ENCODE results near the gene PARD6G. TPM values are rescaled to one million over a fixed set of nuclear protein-coding genes. Genes with fewer than 3 reads are reported as not detected.

PARD6G gene
- total and polyA plus RNA-seq, 2 experiments from 2014 or later, result 8.0 to 8.7 TPM

DNA sequence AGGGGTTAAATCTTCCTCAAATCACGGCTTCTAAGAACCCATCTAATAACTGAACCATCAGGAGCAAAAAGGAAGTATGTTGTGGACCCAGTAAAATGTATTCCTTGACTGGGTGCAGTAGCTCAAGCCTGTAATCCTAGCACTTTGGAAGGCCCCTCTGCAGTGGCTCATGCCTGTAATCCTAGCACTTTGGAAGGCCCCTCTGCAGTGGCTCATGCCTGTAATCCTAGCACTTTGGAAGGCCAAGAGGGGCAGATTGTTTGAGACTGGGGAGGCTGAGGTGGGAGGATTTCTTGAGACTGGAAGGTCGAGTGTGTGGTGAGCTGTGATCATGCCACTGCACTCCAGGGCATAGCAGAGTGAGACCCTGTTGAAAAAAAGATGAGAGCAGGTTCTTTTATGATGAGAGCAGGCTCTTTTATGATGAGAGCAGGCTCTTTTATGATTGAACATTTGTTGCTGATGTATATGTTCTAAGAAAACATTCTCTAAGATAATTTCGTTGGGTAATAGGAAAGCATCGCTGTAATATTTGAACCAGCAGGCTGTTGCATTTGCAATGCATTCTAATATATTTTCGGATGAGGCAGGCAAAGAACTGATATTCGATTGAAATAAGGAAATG, 3.5 kb upstream of the PARD6G start:
- H3K27me3 ChIP-seq, result peaks cover 3% of the 10 kb centered on the region
- H3K9me3 ChIP-seq (ENCODE audit: low read depth), result no peaks in the 10 kb centered on the region
- no peaks in the 10 kb centered on the region for H3K4me1 ChIP-seq (ENCODE audit: low read depth)
- DNase-seq (ENCODE audit: low read depth in 1 of 2, low spot score in 1 of 2), result no peak
- H3K4me3 ChIP-seq, result no peak overlapping the region
- no peak for TF ChIP-seq CTCF (IDR thresholded peaks at IDR 0.05; ENCODE audit: low read depth, low read length)
- H3K27ac ChIP-seq, result no peak overlapping the region
- H3K36me3 ChIP-seq, result no peaks in the 10 kb centered on the region

DNA sequence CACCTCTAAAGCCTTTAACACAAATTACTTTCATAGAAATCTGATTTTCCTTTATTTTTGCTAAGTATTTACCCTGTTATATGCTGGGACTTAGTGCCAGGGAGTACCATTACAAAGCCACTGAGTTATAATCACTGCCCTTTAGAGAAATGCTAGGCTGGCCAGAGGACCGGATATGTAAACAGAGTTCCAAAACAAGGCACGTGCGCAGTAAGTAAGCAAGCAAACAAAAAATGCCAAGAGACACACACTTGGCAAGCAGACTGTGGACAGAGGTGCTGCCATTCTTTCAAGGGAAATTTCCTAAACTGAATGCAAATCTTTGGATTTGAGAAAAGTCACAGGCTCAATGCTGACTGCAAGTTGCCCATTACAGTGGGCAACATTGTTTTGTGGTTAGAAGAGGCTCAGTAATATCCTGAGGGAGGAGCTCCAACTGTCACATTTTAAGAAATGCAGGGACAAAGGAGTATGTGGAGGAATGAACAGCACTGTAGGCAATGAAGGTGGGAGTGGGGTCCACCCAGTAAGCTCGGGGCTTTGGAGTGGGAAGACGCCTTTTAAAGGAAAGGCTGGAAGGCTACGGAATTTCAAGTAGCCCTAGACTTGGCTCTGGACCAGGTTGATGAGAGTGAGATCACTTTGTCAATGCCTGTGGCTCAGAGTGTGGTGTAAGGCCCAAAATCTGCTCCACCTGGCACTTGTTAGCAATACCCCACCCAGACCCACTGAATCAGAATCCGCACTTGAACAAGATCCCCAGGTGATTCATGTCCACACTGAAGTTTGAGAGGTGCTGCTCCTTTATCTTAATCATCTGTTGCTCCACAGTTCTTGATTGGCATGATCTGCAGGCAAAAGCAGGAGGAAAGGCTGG, 2.1 kb upstream of the PARD6G start:
- DNase-seq (ENCODE audit: low read depth in 1 of 2, low spot score in 1 of 2), result no peak
- no peaks in the 10 kb centered on the region for H3K4me1 ChIP-seq (ENCODE audit: low read depth)
- H3K27ac ChIP-seq, result no peak overlapping the region
- H3K9me3 ChIP-seq (ENCODE audit: low read depth), result no peaks in the 10 kb centered on the region
- no peak for TF ChIP-seq CTCF (IDR thresholded peaks at IDR 0.05; ENCODE audit: low read depth, low read length)
- H3K36me3 ChIP-seq, result no peaks in the 10 kb centered on the region
- H3K4me3 ChIP-seq, result no peak overlapping the region
- peaks cover 3% of the 10 kb centered on the region for H3K27me3 ChIP-seq

DNA sequence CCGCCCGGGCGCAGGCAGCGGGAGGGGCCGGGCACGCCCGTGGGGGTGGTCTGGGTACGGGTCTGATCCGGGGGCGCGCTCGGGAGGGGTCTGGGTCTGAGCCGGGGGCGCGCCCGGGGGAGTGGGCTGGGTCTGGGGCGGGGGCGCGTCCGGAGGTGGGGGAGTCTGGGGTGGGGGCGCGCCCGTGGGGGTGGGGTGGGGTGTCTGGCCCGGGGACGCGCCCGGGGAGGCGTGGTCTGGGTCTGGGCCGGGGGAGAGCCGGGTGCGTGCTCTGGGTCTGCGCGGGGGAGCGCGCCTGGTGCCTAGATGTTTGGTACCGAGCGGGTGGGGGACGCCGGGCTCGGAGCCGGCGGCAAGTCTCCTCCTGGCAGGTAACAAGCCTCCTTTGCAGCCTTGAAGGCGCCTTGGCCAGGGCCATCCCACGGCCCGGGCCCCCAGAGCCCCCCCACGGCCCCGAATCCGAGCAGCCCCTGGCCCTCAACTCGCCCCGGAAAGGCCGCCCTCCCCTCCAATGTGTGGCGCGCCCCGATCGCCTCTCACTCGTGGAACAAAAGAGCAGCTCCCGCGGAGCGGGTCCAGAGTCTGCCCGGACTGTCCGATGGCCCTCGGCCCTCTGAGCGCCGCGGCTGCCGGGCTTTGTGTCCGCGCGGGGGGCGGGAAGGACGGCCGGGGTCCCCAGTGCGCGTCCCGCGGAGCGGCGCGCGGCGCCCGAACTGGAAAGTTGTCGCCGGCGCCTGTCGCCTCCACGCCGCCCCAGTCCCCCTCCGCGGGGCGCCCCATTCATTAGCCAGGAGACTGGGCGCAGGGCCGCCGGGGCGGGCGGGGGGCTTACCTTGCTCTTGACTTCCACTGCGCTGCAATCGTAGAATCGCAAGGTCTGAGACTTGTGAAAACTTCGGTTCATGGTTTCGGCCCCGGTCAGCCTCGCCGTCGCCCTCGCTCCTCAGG, 595 bp downstream of the PARD6G start:
- H3K4me3 ChIP-seq, result peak overlapping the region; percentile 92
- DNase-seq (ENCODE audit: low read depth in 1 of 2, low spot score in 1 of 2), result peak; percentile 11 to 42

DNA sequence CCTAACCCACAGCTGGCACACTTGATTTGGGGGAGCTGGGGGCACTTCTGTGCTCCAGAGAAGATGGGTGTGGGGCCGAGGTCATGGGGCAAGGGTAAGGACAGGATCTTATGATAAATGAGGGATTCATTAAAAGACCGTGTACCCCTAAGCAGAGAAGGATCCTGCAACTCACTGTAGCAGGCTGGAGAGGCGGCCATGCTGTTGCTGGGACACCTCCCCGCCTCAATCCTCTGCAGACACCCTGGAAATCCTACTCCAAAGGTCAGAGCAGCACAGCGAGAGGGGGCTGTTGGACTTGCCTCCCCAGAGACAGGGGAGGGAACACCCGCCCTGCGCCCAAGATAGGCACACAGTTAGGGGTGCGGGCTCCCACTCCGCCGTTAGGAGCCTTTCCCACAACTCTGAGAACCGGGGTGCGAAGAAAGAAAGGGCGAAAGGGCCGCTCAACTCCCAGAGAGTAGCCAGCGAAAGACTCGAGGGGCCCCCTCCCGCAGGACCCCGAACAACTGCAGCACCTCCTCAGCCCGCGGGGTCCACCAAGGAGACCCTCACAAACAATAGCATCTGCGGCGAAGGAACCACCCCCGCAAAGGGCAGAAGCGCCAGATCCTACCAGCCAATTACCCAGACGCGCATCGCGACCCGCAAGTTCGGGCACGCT, 1.4 kb downstream of the PARD6G start:
- peaks cover 3% of the 10 kb centered on the region for H3K27me3 ChIP-seq

More for the DNA sequence above, 595 bp downstream of the PARD6G start:
- H3K27me3 ChIP-seq, result peaks cover 3% of the 10 kb centered on the region
- H3K4me1 ChIP-seq (ENCODE audit: low read depth), result no peaks in the 10 kb centered on the region
- no peak for TF ChIP-seq CTCF (IDR thresholded peaks at IDR 0.05; ENCODE audit: low read depth, low read length)
- H3K36me3 ChIP-seq, result no peaks in the 10 kb centered on the region
- no peaks in the 10 kb centered on the region for H3K9me3 ChIP-seq (ENCODE audit: low read depth)
- H3K27ac ChIP-seq, result no peak overlapping the region

More for the DNA sequence above, 1.4 kb downstream of the PARD6G start:
- Histone ChIP-seq H3K9me3 (ENCODE audit: low read depth) (no peaks in the 10 kb centered on the region), H3K27ac (no peak overlapping the region), H3K36me3 (no peaks in the 10 kb centered on the region), H3K4me1 (ENCODE audit: low read depth) (no peaks in the 10 kb centered on the region), H3K4me3 (peak overlapping the region; percentile 92)
- no peak for DNase-seq (ENCODE audit: low read depth in 1 of 2, low spot score in 1 of 2)
- no peak for TF ChIP-seq CTCF (IDR thresholded peaks at IDR 0.05; ENCODE audit: low read depth, low read length)

Measured in cardiac muscle cell (in vitro differentiated cells and primary cell).